ENCODE data around the gene TANC1. TPM values are rescaled to one million over a fixed set of nuclear protein-coding genes. Genes with fewer than 3 reads are reported as not detected.

The TANC1 gene
- polyA plus RNA-seq, 5 donors = 39.5 to 59.6 (median 55.1) TPM

DNA sequence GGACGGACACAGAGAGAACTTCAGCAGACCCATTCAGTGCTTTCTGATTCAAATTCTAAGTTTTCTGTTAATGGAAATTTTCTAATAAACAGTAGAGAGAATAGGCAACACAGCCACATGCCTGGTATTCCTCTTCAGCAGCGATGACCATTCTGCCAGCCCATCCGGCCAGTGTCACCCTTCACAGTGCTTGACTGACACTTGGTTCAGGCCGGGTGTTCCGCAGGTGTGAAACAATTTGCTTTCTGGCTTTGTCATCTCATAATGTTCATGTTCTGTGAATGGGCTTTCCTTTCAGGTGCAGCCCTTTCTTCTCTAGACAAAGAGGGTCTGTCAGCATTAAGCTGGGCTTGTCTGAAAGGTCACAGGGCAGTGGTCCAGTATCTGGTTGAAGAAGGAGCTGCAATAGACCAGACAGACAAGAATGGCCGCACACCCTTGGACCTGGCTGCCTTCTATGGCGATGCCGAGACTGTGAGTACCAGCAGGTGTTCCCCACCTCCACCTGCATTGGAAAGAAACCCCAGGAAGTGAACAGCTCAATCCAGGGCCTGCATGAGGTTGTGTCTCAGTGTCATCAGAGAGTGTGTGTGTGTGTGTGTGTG lies 251.1 kb downstream of the TANC1 start:
- no peak for DNase-seq

GRCh38 chr2:159224061-159224813 lies 255.8 kb downstream of the TANC1 start:
- no peak for DNase-seq

DNA sequence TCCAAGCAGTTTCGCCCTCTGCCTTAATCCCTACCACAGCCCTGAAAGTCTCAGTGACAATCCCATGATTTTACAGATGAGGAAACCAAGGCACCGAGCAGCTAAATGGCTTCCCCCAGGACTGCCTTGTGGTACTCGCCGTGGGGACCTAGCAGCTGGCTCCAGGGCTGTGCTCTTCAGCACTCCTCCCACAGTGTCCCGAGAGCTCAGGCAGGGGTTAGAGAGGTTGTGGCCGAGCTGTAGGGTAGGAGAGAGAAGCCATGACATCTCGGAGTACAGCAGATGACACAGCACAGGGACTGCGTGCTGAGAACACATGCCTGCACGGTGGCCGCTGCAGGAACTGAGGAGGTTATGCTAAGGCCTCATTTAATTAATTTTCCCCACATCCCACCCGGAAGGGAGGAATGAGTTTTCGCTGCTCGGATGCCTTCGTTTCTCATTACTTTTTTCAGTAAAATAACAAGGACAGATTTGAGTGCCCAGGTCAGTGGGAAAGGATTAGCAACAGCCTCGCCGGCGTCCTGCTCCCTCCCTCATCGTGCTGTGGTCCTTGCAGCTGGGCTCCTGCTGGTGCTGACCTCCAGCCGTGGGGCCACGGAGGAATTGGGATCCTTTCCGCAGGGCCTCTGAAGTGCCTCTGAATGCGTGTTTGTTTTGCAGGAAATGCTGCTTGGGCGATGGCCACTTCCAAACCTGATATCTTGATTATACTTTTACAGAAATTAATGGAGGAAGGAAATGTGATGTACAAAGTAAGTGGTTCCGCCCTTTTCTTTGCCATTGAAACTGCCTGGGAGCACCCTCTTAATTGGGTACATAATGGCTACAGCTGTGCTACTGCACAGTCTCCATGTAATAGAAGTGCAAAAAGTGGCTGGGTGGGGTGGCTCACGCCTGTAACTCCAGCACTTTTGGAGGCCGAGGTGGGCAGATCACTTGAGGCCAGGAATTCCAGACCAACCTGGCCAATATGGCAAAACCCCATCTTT lies 256.9 kb downstream of the TANC1 start:
- no peak for DNase-seq

GRCh38 chr2:159226059-159226461 lies 257.6 kb downstream of the TANC1 start:
- DNase-seq = no peak

GRCh38 chr2:159226608-159227385 lies 258.4 kb downstream of the TANC1 start:
- DNase-seq = no peak

DNA sequence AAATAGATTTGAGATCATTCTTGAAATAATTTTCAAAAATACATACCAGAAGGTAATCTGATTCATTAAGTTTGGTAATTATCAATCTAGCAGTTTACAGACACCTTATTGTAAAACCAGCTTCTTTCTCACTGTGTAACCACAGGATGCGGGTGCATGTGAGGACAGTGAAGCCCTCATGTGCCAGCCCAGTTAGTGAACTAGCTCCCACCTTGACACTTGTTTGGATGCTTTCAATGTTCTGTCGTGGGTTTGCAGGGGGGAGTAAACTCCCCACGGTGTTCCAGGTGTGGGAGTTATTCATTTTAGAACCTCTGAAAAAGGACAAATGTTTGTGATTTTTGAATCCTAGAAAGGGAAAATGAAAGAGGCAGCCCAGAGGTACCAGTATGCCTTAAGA lies 259.0 kb downstream of the TANC1 start:
- DNase-seq = no peak

- no peak for DNase-seq
Observed at GRCh38 chr2:159228081-159228581, 259.7 kb downstream of the TANC1 start.

- no peak for DNase-seq
Observed at GRCh38 chr2:159229476-159230144, 261.2 kb downstream of the TANC1 start.

DNA sequence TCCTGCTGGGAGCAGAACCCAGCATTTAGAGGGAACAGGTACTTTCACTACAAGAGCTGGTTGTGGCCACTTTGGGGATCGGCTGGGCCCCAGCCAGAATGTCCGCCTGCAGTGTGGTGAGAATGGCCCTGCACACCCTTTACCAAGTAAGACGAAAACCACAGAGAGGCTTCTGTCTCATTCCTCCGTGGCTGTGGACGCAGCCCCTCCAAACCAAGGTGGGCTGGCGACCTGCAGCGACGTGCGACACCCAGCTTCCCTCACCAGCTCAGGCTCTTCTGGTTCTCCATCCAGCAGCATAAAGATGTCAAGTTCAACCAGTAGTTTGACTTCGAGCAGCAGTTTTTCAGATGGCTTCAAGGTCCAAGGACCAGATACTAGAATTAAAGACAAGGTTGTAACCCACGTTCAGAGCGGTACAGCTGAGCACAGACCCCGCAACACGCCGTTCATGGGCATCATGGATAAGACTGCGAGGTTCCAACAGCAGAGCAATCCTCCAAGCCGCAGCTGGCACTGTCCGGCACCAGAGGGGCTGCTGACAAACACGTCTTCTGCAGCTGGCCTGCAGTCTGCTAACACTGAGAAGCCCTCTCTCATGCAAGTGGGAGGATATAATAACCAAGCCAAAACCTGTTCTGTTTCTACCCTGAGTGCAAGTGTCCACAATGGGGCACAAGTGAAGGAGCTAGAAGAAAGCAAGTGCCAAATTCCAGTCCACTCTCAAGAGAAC lies 261.9 kb downstream of the TANC1 start:
- no peak for DNase-seq

DNA sequence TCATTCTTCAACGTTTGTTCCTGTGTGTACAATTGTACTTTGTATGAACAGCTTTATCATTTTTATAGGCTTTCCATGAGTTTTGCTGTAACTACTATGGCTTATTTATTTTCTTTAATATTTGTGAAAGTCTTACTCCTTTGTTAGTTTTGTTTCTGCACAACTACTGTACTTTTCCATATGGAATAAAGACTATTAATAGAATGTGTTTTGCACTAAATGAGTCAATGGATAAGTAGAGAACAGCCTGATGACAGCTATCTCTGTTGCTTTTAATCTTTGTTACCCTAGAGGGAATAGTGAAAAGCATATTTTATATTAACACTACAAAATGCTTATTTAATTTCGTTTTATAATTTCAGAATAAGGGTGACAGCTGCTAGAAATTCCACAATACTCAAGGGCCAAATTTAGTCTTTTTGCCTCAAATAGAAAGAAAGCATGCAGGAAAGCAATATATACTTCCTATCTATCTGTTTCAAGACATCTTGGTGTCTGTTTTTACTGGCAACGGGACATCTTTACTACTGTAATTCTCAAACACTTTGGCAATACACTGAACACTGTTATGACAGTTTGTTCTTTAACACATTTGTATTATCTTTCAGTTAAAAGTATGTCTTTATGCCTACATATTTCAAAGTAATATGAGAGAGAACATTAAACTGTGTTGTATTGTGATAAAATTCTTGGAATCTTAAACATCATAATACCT lies 264.2 kb downstream of the TANC1 start:
- no peak for DNase-seq

DNA sequence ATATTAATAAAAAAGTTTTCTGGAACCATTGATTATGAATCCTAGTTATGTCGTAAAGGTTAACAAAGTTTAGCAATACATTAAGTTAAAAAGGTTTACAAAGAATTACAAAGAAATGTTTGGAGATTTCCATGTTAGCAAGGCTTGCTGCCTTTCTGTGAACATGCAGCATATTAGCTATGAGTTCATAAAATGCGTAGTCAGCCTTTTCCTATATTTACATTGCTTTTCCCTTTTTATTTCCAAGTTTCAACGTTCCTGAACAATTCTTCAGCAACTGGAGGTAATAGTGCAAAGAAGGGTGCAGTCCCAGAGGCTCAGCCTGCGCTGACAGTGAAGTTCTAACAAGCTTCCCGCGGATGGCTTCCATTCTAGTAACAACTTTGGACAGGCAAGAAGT lies 266.4 kb downstream of the TANC1 start:
- DNase-seq = no peak

GRCh38 chr2:159243529-159243928 lies 275.1 kb downstream of the TANC1 start:
- DNase-seq = no peak

- no peak for DNase-seq
Observed at GRCh38 chr2:159246325-159246988, 278.0 kb downstream of the TANC1 start.

- DNase-seq = no peak
Observed at GRCh38 chr2:159249990-159250715, 281.7 kb downstream of the TANC1 start.

- no peak for DNase-seq
Observed at GRCh38 chr2:159251296-159252173, 283.1 kb downstream of the TANC1 start.

- no peak for DNase-seq
Observed at GRCh38 chr2:159252905-159253304, 284.5 kb downstream of the TANC1 start.

- DNase-seq = no peak
Observed at GRCh38 chr2:159256159-159256558, 287.7 kb downstream of the TANC1 start.

Data from right lung (tissue), 5 donors.